SK-N-SH treated with all-trans-retinoic acid at 6 μM for 48 hours (cell line): Measurements from ENCODE around the gene DIAPH1.

Experiments used
- ATAC-seq: fragments of 200-7000 bp; cut with Tn5 transposase; 3 replicates; pipeline ENCODE4 v1.9.1; 2020; ENCODE audit warnings: mild to moderate bottlenecking, moderate library complexity
- BACH2 ChIP-seq: fragments of 250-450 bp; sonication (Bioruptor Pico); IDR thresholded peaks from 2 replicates; pipeline ENCODE4 v1.9.0; 2021; ENCODE audit warnings: mild to moderate bottlenecking, borderline replicate concordance
- CREB5 ChIP-seq: fragments of 250-450 bp; sonication (Bioruptor Pico); IDR thresholded peaks from 2 replicates; pipeline ENCODE4 v1.5.1; 2020; ENCODE audit warnings: low read depth, mild to moderate bottlenecking, moderate library complexity
- CSDC2 ChIP-seq: fragments of 250-450 bp; sonication (Bioruptor Pico); IDR thresholded peaks from 2 replicates; pipeline ENCODE4 v1.5.0; 2020; ENCODE audit warnings: mild to moderate bottlenecking, moderate library complexity
- CSRNP3 ChIP-seq: fragments of 250-450 bp; sonication (Bioruptor Pico); IDR thresholded peaks from 2 replicates; pipeline ENCODE4 v1.5.1; 2021; ENCODE audit warnings: mild to moderate bottlenecking, moderate library complexity
- ESRRG ChIP-seq: fragments of 250-450 bp; sonication (Bioruptor Pico); IDR thresholded peaks from 2 replicates; pipeline ENCODE4 v1.6.1; 2021; ENCODE audit warnings: mild to moderate bottlenecking
- GLIS3 ChIP-seq: fragments of 250-450 bp; sonication (Bioruptor Pico); IDR thresholded peaks from 2 replicates; pipeline ENCODE4 v1.5.0; 2020; ENCODE audit warnings: mild to moderate bottlenecking, moderate library complexity
- ISL1 ChIP-seq: fragments of 250-450 bp; sonication (Bioruptor Pico); IDR thresholded peaks from 2 replicates; pipeline ENCODE4 v2.1.2; 2022; ENCODE audit warnings: mild to moderate bottlenecking, moderate library complexity
- OSR1 ChIP-seq: fragments of 250-450 bp; sonication (Bioruptor Pico); IDR thresholded peaks from 2 replicates; pipeline ENCODE4 v1.8.0; 2022; ENCODE audit warnings: moderate library complexity, mild to moderate bottlenecking, inconsistent platforms
- PATZ1 ChIP-seq: fragments of 250-450 bp; sonication (Bioruptor Pico); IDR thresholded peaks from 2 replicates; pipeline ENCODE4 v1.8.0; 2020; ENCODE audit warnings: mild to moderate bottlenecking, moderate library complexity, borderline replicate concordance
- POU6F1 ChIP-seq: fragments of 250-450 bp; sonication (Bioruptor Pico); IDR thresholded peaks from 2 replicates; pipeline ENCODE4 v1.8.0; 2021; ENCODE audit warnings: low read depth, mild to moderate bottlenecking, moderate library complexity, borderline replicate concordance
- PPARA ChIP-seq: fragments of 250-450 bp; sonication (Bioruptor Pico); IDR thresholded peaks from 2 replicates; pipeline ENCODE4 v1.5.0; 2020; ENCODE audit warnings: mild to moderate bottlenecking, borderline replicate concordance
- RARB ChIP-seq: fragments of 250-450 bp; sonication (Bioruptor Pico); IDR thresholded peaks from 2 replicates; pipeline ENCODE4 v1.8.0; 2021; ENCODE audit warnings: mild to moderate bottlenecking, moderate library complexity
- SNAI2 ChIP-seq: fragments of 250-450 bp; sonication (Bioruptor Pico); IDR thresholded peaks from 2 replicates; pipeline ENCODE4 v1.5.0; 2020; ENCODE audit warnings: mild to moderate bottlenecking, moderate library complexity
- TCF4 ChIP-seq: fragments of 250-450 bp; sonication (Bioruptor Pico); IDR thresholded peaks from 2 replicates; pipeline ENCODE4 v1.8.0; 2021; ENCODE audit warnings: mild to moderate bottlenecking, moderate library complexity, borderline replicate concordance
- TOX ChIP-seq: fragments of 250-450 bp; sonication (Bioruptor Pico); IDR thresholded peaks from 2 replicates; pipeline ENCODE4 v1.8.0; 2021; ENCODE audit warnings: mild to moderate bottlenecking, moderate library complexity, borderline replicate concordance
- TSHZ2 ChIP-seq: fragments of 250-450 bp; sonication (Bioruptor Pico); IDR thresholded peaks from 2 replicates; pipeline ENCODE4 v1.5.0; 2020; ENCODE audit warnings: mild to moderate bottlenecking, moderate library complexity
- ZC3H10 ChIP-seq: fragments of 250-450 bp; sonication (Bioruptor Pico); IDR thresholded peaks from 2 replicates; pipeline ENCODE4 v1.5.1; 2021; ENCODE audit warnings: mild to moderate bottlenecking, moderate library complexity
- ZFP3 ChIP-seq: fragments of 250-450 bp; sonication (Bioruptor Pico); IDR thresholded peaks from 2 replicates; pipeline ENCODE4 v1.5.0; 2020; ENCODE audit warnings: mild to moderate bottlenecking, moderate library complexity
- ZFP30 ChIP-seq: fragments of 450-650 bp; formaldehyde crosslinking; IDR thresholded peaks from 2 replicates; pipeline ENCODE4 v1.5.0; 2022; ENCODE audit warnings: mild to moderate bottlenecking, moderate library complexity
- ZNF565 ChIP-seq: fragments of 450-650 bp; formaldehyde crosslinking; conservative IDR thresholded peaks from 2 replicates; pipeline ENCODE4 v1.5.0; 2020; ENCODE audit warnings: low read depth, mild to moderate bottlenecking, moderate library complexity
- ZNF70 ChIP-seq: fragments of 450-650 bp; formaldehyde crosslinking; IDR thresholded peaks from 2 replicates; pipeline ENCODE4 v1.5.0; 2020; ENCODE audit warnings: mild to moderate bottlenecking, moderate library complexity
- ZNF8 ChIP-seq: fragments of 450-650 bp; formaldehyde crosslinking; IDR thresholded peaks from 2 replicates; pipeline ENCODE4 v1.5.0; 2020; ENCODE audit warnings: mild to moderate bottlenecking, moderate library complexity

DIAPH1 gene

GRCh38 chr5:141608557-141608956 lies 10.2 kb downstream of the DIAPH1 start:
- no peak for ATAC-seq

GRCh38 chr5:141608046-141608445 lies 10.8 kb downstream of the DIAPH1 start:
- TF ChIP-seq ESRRG (CRISPR knock-in tag) (no peak), ZNF70 (CRISPR knock-in tag) (no peak), CSRNP3 (no peak), ZNF8 (CRISPR knock-in tag) (no peak), ZNF565 (no peak), CSDC2 (CRISPR knock-in tag) (no peak), ZC3H10 (CRISPR knock-in tag) (no peak), PATZ1 (CRISPR knock-in tag) (no peak), OSR1 (CRISPR knock-in tag) (no peak), TSHZ2 (CRISPR knock-in tag) (no peak), TOX (no peak), PPARA (CRISPR knock-in tag) (no peak), GLIS3 (CRISPR knock-in tag) (no peak), BACH2 (CRISPR knock-in tag) (no peak), ZFP30 (no peak), TCF4 (no peak)
- ATAC-seq: no peak

More at GRCh38 chr5:141608557-141608956, 10.2 kb downstream of the DIAPH1 start:
- no peak for TF ChIP-seq ZC3H10 (CRISPR knock-in tag)
- TF ChIP-seq ZFP3 (CRISPR knock-in tag): no peak
- no peak for TF ChIP-seq CSDC2 (CRISPR knock-in tag)
- TF ChIP-seq ZFP30: no peak
- no peak for TF ChIP-seq GLIS3 (CRISPR knock-in tag)
- no peak for TF ChIP-seq PATZ1 (CRISPR knock-in tag)
- TF ChIP-seq ZNF70 (CRISPR knock-in tag): no peak
- no peak for TF ChIP-seq CREB5 (CRISPR knock-in tag)
- TF ChIP-seq ISL1: no peak
- no peak for TF ChIP-seq PPARA (CRISPR knock-in tag)
- TF ChIP-seq RARB (CRISPR knock-in tag): no peak
- no peak for TF ChIP-seq BACH2 (CRISPR knock-in tag)
- no peak for TF ChIP-seq SNAI2 (CRISPR knock-in tag)
- TF ChIP-seq ZNF565: no peak
- TF ChIP-seq POU6F1 (CRISPR knock-in tag): no peak
- TF ChIP-seq ESRRG (CRISPR knock-in tag): no peak
